ENCODE data around the gene RHOH. TPM values are rescaled to one million over a fixed set of nuclear protein-coding genes. Genes with fewer than 3 reads are reported as not detected.

RHOH gene
- total and polyA plus RNA-seq, 2 of the 13 experiments (the other 11 are each of a cell fraction or from before 2014, with no cell fraction given) = 0.57 TPM; not detected in 1

DNA sequence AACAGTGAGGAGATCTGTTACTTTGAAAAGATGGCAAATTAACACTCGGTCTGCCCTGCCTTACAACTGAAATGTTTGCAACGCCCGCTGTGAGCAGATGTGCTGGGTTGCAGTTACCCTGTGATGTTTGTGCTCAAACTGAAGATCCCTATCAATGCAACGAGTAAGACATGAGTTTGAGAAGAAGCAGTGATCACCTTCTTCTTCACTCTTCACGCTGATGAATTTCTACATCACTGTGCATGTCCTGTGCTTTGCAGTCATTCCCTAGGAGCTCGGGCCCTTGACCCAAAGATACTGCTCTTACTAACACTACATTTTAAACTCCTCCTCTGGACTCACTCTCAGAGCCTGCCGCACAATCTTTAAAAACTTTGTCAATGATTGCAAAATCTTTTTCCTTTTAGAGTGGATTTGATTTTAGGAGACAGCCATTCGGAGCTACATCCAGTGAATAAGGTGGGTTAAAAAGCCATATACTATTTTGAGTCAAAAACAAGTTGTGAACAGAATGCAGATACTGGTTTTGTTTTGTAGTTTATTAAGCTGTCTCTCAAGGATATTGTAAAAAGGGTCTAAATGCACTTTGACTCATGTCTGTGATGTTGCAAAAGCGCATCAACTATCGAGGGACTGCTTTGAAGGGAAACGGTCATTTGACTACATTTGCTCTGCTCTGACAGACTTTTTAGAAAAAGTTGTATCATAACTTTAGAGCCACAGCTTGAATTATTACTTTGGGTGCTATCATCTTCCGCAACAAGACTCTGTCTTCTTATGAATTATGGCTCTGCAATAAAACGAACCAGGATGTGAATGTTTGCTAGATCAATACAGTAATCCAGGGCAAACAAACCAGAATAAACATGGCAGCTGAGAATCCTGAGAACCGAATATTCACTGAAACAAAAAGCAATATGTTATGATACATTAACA lies 5.7 kb upstream of the RHOH start (continued):
- TF ChIP-seq ATF2 (CRISPR knock-in tag; IDR thresholded peaks at IDR 0.05) (0 out of 2 replicates have a peak, but pooled peaks have one; percentile 38), ZNF17 (CRISPR knock-in tag; IDR thresholded peaks at IDR 0.05) (no peak), FOXK1 (CRISPR knock-in tag; IDR thresholded peaks at IDR 0.05; ENCODE audit: borderline replicate concordance, low read depth) (peak; percentile 75), RARA (CRISPR knock-in tag; IDR thresholded peaks at IDR 0.05) (peak; percentile 60), TBP (CRISPR knock-in tag; IDR thresholded peaks at IDR 0.05) (no peak), ATAD3A (CRISPR knock-in tag; IDR thresholded peaks at IDR 0.05) (no peak), SAP130 (CRISPR knock-in tag; IDR thresholded peaks at IDR 0.05; ENCODE audit: low read depth) (peak; percentile 72), ELF4 (CRISPR knock-in tag; IDR thresholded peaks at IDR 0.05; ENCODE audit: borderline replicate concordance) (0 out of 2 replicates have a peak, but pooled peaks have one; percentile 30), HNF4G (IDR thresholded peaks at IDR 0.05; ENCODE audit: borderline replicate concordance, low read depth, low read length) (peak; percentile 35; the same call in 1 of the 2 replicates), HNF4G (CRISPR knock-in tag; IDR thresholded peaks at IDR 0.05; ENCODE audit: borderline replicate concordance, low read depth) (no peak), ELF3 (CRISPR knock-in tag; IDR thresholded peaks at IDR 0.05) (peak; percentile 84), FOSL2 (CRISPR knock-in tag; IDR thresholded peaks at IDR 0.05) (peak; percentile 28; the same call in 1 of the 2 replicates), ZSCAN20 (CRISPR knock-in tag; IDR thresholded peaks at IDR 0.05; ENCODE audit: borderline replicate concordance) (no peak), HDAC1 (CRISPR knock-in tag; IDR thresholded peaks at IDR 0.05) (peak; percentile 53; the same call in 1 of the 2 replicates)
- TF ChIP-seq, protein P1, sequence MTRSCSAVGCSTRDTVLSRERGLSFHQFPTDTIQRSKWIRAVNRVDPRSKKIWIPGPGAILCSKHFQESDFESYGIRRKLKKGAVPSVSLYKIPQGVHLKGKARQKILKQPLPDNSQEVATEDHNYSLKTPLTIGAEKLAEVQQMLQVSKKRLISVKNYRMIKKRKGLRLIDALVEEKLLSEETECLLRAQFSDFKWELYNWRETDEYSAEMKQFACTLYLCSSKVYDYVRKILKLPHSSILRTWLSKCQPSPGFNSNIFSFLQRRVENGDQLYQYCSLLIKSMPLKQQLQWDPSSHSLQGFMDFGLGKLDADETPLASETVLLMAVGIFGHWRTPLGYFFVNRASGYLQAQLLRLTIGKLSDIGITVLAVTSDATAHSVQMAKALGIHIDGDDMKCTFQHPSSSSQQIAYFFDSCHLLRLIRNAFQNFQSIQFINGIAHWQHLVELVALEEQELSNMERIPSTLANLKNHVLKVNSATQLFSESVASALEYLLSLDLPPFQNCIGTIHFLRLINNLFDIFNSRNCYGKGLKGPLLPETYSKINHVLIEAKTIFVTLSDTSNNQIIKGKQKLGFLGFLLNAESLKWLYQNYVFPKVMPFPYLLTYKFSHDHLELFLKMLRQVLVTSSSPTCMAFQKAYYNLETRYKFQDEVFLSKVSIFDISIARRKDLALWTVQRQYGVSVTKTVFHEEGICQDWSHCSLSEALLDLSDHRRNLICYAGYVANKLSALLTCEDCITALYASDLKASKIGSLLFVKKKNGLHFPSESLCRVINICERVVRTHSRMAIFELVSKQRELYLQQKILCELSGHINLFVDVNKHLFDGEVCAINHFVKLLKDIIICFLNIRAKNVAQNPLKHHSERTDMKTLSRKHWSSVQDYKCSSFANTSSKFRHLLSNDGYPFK (CRISPR knock-in tag; IDR thresholded peaks at IDR 0.05; ENCODE audit: borderline replicate concordance) = no peak
- TF ChIP-seq, protein P2, sequence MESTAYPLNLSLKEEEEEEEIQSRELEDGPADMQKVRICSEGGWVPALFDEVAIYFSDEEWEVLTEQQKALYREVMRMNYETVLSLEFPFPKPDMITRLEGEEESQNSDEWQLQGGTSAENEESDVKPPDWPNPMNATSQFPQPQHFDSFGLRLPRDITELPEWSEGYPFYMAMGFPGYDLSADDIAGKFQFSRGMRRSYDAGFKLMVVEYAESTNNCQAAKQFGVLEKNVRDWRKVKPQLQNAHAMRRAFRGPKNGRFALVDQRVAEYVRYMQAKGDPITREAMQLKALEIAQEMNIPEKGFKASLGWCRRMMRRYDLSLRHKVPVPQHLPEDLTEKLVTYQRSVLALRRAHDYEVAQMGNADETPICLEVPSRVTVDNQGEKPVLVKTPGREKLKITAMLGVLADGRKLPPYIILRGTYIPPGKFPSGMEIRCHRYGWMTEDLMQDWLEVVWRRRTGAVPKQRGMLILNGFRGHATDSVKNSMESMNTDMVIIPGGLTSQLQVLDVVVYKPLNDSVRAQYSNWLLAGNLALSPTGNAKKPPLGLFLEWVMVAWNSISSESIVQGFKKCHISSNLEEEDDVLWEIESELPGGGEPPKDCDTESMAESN (CRISPR knock-in tag; conservative IDR thresholded peaks at IDR 0.05) = 0 out of 2 replicates have a peak, but pooled peaks have one; percentile 29
- TF ChIP-seq, protein P3, sequence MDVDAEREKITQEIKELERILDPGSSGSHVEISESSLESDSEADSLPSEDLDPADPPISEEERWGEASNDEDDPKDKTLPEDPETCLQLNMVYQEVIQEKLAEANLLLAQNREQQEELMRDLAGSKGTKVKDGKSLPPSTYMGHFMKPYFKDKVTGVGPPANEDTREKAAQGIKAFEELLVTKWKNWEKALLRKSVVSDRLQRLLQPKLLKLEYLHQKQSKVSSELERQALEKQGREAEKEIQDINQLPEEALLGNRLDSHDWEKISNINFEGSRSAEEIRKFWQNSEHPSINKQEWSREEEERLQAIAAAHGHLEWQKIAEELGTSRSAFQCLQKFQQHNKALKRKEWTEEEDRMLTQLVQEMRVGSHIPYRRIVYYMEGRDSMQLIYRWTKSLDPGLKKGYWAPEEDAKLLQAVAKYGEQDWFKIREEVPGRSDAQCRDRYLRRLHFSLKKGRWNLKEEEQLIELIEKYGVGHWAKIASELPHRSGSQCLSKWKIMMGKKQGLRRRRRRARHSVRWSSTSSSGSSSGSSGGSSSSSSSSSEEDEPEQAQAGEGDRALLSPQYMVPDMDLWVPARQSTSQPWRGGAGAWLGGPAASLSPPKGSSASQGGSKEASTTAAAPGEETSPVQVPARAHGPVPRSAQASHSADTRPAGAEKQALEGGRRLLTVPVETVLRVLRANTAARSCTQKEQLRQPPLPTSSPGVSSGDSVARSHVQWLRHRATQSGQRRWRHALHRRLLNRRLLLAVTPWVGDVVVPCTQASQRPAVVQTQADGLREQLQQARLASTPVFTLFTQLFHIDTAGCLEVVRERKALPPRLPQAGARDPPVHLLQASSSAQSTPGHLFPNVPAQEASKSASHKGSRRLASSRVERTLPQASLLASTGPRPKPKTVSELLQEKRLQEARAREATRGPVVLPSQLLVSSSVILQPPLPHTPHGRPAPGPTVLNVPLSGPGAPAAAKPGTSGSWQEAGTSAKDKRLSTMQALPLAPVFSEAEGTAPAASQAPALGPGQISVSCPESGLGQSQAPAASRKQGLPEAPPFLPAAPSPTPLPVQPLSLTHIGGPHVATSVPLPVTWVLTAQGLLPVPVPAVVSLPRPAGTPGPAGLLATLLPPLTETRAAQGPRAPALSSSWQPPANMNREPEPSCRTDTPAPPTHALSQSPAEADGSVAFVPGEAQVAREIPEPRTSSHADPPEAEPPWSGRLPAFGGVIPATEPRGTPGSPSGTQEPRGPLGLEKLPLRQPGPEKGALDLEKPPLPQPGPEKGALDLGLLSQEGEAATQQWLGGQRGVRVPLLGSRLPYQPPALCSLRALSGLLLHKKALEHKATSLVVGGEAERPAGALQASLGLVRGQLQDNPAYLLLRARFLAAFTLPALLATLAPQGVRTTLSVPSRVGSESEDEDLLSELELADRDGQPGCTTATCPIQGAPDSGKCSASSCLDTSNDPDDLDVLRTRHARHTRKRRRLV (CRISPR knock-in tag; IDR thresholded peaks at IDR 0.05) = no peak

All from HepG2 (cell line).